Activated CD4-positive, alpha-beta T cell treated with anti-CD3 and anti-CD28 coated beads, Interleukin-2, Interleukin-6, amounts not matched to agents 100 ng/mL and 50 ng/mL, durations not matched to agents 16 hours and 8 hours (primary cell): ENCODE results near the gene ASAP2.

Experiments
- DNase-seq: peaks from one replicate; pipeline ENCODE4 v3.0.0-alpha.2; 2020

ASAP2 gene

GRCh38 chr2:9359463-9359862 lies 152.9 kb downstream of the ASAP2 start:
- DNase-seq: no peak

- no peak for DNase-seq
Observed at GRCh38 chr2:9360110-9360509, 153.5 kb downstream of the ASAP2 start.

GRCh38 chr2:9360701-9361100 lies 154.1 kb downstream of the ASAP2 start:
- no peak for DNase-seq

GRCh38 chr2:9364373-9364772 lies 157.8 kb downstream of the ASAP2 start:
- DNase-seq: no peak

GRCh38 chr2:9364791-9365497 lies 158.3 kb downstream of the ASAP2 start:
- no peak for DNase-seq

- no peak for DNase-seq
Observed at GRCh38 chr2:9365498-9366019, 158.9 kb downstream of the ASAP2 start.

- no peak for DNase-seq
Observed at GRCh38 chr2:9366026-9366425, 159.4 kb downstream of the ASAP2 start.

GRCh38 chr2:9370746-9371145 lies 164.1 kb downstream of the ASAP2 start:
- DNase-seq: no peak

- DNase-seq: no peak
Observed at GRCh38 chr2:9373047-9373446, 166.4 kb downstream of the ASAP2 start.

GRCh38 chr2:9373476-9373875 lies 166.9 kb downstream of the ASAP2 start:
- DNase-seq: no peak

GRCh38 chr2:9374071-9374730 lies 167.6 kb downstream of the ASAP2 start:
- no peak for DNase-seq

GRCh38 chr2:9375857-9376428 lies 169.3 kb downstream of the ASAP2 start:
- DNase-seq: no peak

- no peak for DNase-seq
Observed at GRCh38 chr2:9377461-9378097, 171.0 kb downstream of the ASAP2 start.

- DNase-seq: no peak
Observed at GRCh38 chr2:9378433-9379390, 172.1 kb downstream of the ASAP2 start.

GRCh38 chr2:9379391-9379755 lies 172.8 kb downstream of the ASAP2 start:
- no peak for DNase-seq

- DNase-seq: no peak
Observed at GRCh38 chr2:9380702-9381628, 174.4 kb downstream of the ASAP2 start.

GRCh38 chr2:9382604-9383235 lies 176.1 kb downstream of the ASAP2 start:
- DNase-seq: no peak

GRCh38 chr2:9384521-9384920 lies 177.9 kb downstream of the ASAP2 start:
- DNase-seq: no peak

GRCh38 chr2:9385841-9386240 lies 179.2 kb downstream of the ASAP2 start:
- no peak for DNase-seq

GRCh38 chr2:9388199-9388681 lies 181.6 kb downstream of the ASAP2 start:
- no peak for DNase-seq
